IPS-15b (cell line): ENCODE results near the gene SOX5.

ENCODE experiments used
- H3K27me3 ChIP-seq: one replicate; pipeline ENCODE4 v1.6.1; 2013; ENCODE audit warnings: low read length; ENCODE audit not compliant: control insufficient read depth, insufficient read depth
- H3K36me3 ChIP-seq: one replicate; pipeline ENCODE4 v1.6.1; 2013; ENCODE audit warnings: low read length; ENCODE audit not compliant: control insufficient read depth, insufficient read depth
- H3K4me1 ChIP-seq: one replicate; pipeline ENCODE4 v1.6.1; 2013; ENCODE audit warnings: mild to moderate bottlenecking, low read length; ENCODE audit not compliant: control insufficient read depth, insufficient read depth
- H3K4me3 ChIP-seq: one replicate; pipeline ENCODE4 v1.5.1; 2013; ENCODE audit warnings: low read depth, low read length
- H3K9ac ChIP-seq: one replicate; pipeline ENCODE4 v1.6.1; 2013; ENCODE audit warnings: low read depth, mild to moderate bottlenecking, low read length
- H3K9me3 ChIP-seq: one replicate; pipeline ENCODE4 v1.6.1; 2013; ENCODE audit warnings: mild to moderate bottlenecking, low read length; ENCODE audit not compliant: control insufficient read depth, insufficient read depth

Gene SOX5

GRCh38 chr12:23944067-23944466, 5.4 kb downstream of the SOX5 start:
- Histone ChIP-seq H3K27me3 (peaks cover 10% of the 10 kb centered on the region), H3K36me3 (no peaks in the 10 kb centered on the region), H3K4me3 (no peak overlapping the region), H3K9ac (no peak overlapping the region), H3K4me1 (no peaks in the 10 kb centered on the region), H3K9me3 (no peaks in the 10 kb centered on the region)

GRCh38 chr12:23942841-23943240, 6.6 kb downstream of the SOX5 start:
- Histone ChIP-seq H3K27me3 (no peaks in the 10 kb centered on the region), H3K4me1 (no peaks in the 10 kb centered on the region), H3K4me3 (no peak overlapping the region), H3K9ac (no peak overlapping the region), H3K36me3 (no peaks in the 10 kb centered on the region), H3K9me3 (no peaks in the 10 kb centered on the region)

- Histone ChIP-seq H3K27me3 (no peaks in the 10 kb centered on the region), H3K36me3 (no peaks in the 10 kb centered on the region), H3K4me3 (no peak overlapping the region), H3K4me1 (no peaks in the 10 kb centered on the region), H3K9me3 (no peaks in the 10 kb centered on the region), H3K9ac (no peak overlapping the region)
Observed at GRCh38 chr12:23941780-23942179, 7.7 kb downstream of the SOX5 start.

GRCh38 chr12:23938422-23938821, 11.0 kb downstream of the SOX5 start:
- Histone ChIP-seq H3K9me3 (no peaks in the 10 kb centered on the region), H3K36me3 (no peaks in the 10 kb centered on the region), H3K4me3 (no peak overlapping the region), H3K9ac (no peak overlapping the region), H3K27me3 (no peaks in the 10 kb centered on the region), H3K4me1 (no peaks in the 10 kb centered on the region)

- Histone ChIP-seq H3K4me3 (no peak overlapping the region), H3K9ac (no peak overlapping the region), H3K27me3 (no peaks in the 10 kb centered on the region), H3K36me3 (no peaks in the 10 kb centered on the region), H3K9me3 (no peaks in the 10 kb centered on the region), H3K4me1 (no peaks in the 10 kb centered on the region)
Observed at GRCh38 chr12:23931176-23931575, 18.3 kb downstream of the SOX5 start.

- no peak overlapping the region for H3K4me3 ChIP-seq
- H3K9me3 ChIP-seq, result no peaks in the 10 kb centered on the region
Observed at GRCh38 chr12:23930599-23930998, 18.9 kb downstream of the SOX5 start.

GRCh38 chr12:23929906-23930305, 19.6 kb downstream of the SOX5 start:
- no peaks in the 10 kb centered on the region for H3K36me3 ChIP-seq
- no peak overlapping the region for H3K4me3 ChIP-seq
- H3K4me1 ChIP-seq, result no peaks in the 10 kb centered on the region
- no peaks in the 10 kb centered on the region for H3K9me3 ChIP-seq
- no peak overlapping the region for H3K9ac ChIP-seq
- no peaks in the 10 kb centered on the region for H3K27me3 ChIP-seq

More at GRCh38 chr12:23930599-23930998, 18.9 kb downstream of the SOX5 start:
- H3K27me3 ChIP-seq, result no peaks in the 10 kb centered on the region
- no peaks in the 10 kb centered on the region for H3K36me3 ChIP-seq
- no peaks in the 10 kb centered on the region for H3K4me1 ChIP-seq
- no peak overlapping the region for H3K9ac ChIP-seq

GRCh38 chr12:23927907-23928306, 21.6 kb downstream of the SOX5 start:
- Histone ChIP-seq H3K4me3 (no peak overlapping the region), H3K4me1 (no peaks in the 10 kb centered on the region), H3K9ac (no peak overlapping the region), H3K36me3 (no peaks in the 10 kb centered on the region), H3K27me3 (no peaks in the 10 kb centered on the region), H3K9me3 (no peaks in the 10 kb centered on the region)

- H3K9me3 ChIP-seq, result no peaks in the 10 kb centered on the region
- H3K4me1 ChIP-seq, result no peaks in the 10 kb centered on the region
- no peaks in the 10 kb centered on the region for H3K27me3 ChIP-seq
- no peak overlapping the region for H3K4me3 ChIP-seq
- no peaks in the 10 kb centered on the region for H3K36me3 ChIP-seq
- H3K9ac ChIP-seq, result peak overlapping the region; percentile 4
Observed at GRCh38 chr12:23921099-23921856, 28.2 kb downstream of the SOX5 start.

GRCh38 chr12:23911574-23911973, 37.9 kb downstream of the SOX5 start:
- no peaks in the 10 kb centered on the region for H3K27me3 ChIP-seq
- no peak overlapping the region for H3K4me3 ChIP-seq
- no peak overlapping the region for H3K9ac ChIP-seq
- H3K4me1 ChIP-seq, result no peaks in the 10 kb centered on the region
- no peaks in the 10 kb centered on the region for H3K9me3 ChIP-seq
- no peaks in the 10 kb centered on the region for H3K36me3 ChIP-seq

GRCh38 chr12:23909551-23909950, 39.9 kb downstream of the SOX5 start:
- H3K4me3 ChIP-seq, result no peak overlapping the region
- no peaks in the 10 kb centered on the region for H3K4me1 ChIP-seq
- H3K36me3 ChIP-seq, result no peaks in the 10 kb centered on the region
- no peak overlapping the region for H3K9ac ChIP-seq
- no peaks in the 10 kb centered on the region for H3K9me3 ChIP-seq
- H3K27me3 ChIP-seq, result no peaks in the 10 kb centered on the region

GRCh38 chr12:23906329-23906728, 43.1 kb downstream of the SOX5 start:
- H3K4me1 ChIP-seq, result no peaks in the 10 kb centered on the region
- H3K9ac ChIP-seq, result no peak overlapping the region
- H3K4me3 ChIP-seq, result no peak overlapping the region
- no peaks in the 10 kb centered on the region for H3K27me3 ChIP-seq
- H3K36me3 ChIP-seq, result no peaks in the 10 kb centered on the region
- no peaks in the 10 kb centered on the region for H3K9me3 ChIP-seq
